CD4-positive, alpha-beta T cell (primary cell): ENCODE results near the gene GAS7. TPM values are rescaled to one million over a fixed set of nuclear protein-coding genes. Genes with fewer than 3 reads are reported as not detected.

Source experiments
- ATAC-seq: fragments of 200-7000 bp; cut with Tn5 transposase; one replicate; pipeline ENCODE4 v1.10.0; 2022; ENCODE audit warnings: mild to moderate bottlenecking; ENCODE audit not compliant: poor library complexity
- CTCF ChIA-PET: fragments of 350-600 bp; sonication (Branson Sonifier 250); formaldehyde crosslinking; loops from one replicate; lab custom pipeline; 2021; ENCODE audit warnings: antibody characterized with exemption, inconsistent platforms; lab: Charles Lee
- POLR2A ChIA-PET: fragments of 350-600 bp; sonication (Branson Sonifier 250); formaldehyde crosslinking; loops from one replicate; lab custom pipeline; 2021; ENCODE audit warnings: antibody characterized with exemption, inconsistent platforms; lab: Charles Lee
- DNase-seq, 14 experiments: peaks; one replicate each; pipeline ENCODE4 v3.0.0-alpha.2; 2013 to 2020; ENCODE audit warnings: mixed read lengths in 2 of 14
- H3K27ac ChIP-seq, 2 donors: one replicate each; pipeline versions ENCODE4 v1.5.1 to v1.7.0; 2013; ENCODE audit warnings: low read length in 2 of 2, low read depth in 1 of 2, mild to moderate bottlenecking in 1 of 2
- H3K27me3 ChIP-seq, 2 experiments: 1 replicate in 1 of 2; 2 replicates in 1 of 2; pipeline versions ENCODE4 v1.6.1 to v1.7.0; 2013; ENCODE audit warnings: low read length in 2 of 2, control low read depth in 1 of 2, mild to moderate bottlenecking in 1 of 2, moderate library complexity in 1 of 2; ENCODE audit not compliant: insufficient read depth in 2 of 2, control insufficient read depth in 1 of 2
- H3K36me3 ChIP-seq: one replicate; pipeline ENCODE4 v1.6.1; 2013; ENCODE audit warnings: low read length, control low read depth; ENCODE audit not compliant: insufficient read depth
- H3K4me1 ChIP-seq: one replicate; pipeline ENCODE4 v1.6.1; 2013; ENCODE audit warnings: low read length, control low read depth; ENCODE audit not compliant: insufficient read depth
- H3K4me3 ChIP-seq: one replicate; pipeline ENCODE4 v1.5.1; 2013; ENCODE audit warnings: mild to moderate bottlenecking, low read length, moderate library complexity
- H3K9me3 ChIP-seq, 2 experiments: 1 replicate in 1 of 2; 2 replicates in 1 of 2; pipeline versions ENCODE4 v1.6.1 to v1.7.0; 2013; ENCODE audit warnings: low read length in 2 of 2, mild to moderate bottlenecking in 2 of 2, control low read depth in 1 of 2, moderate library complexity in 1 of 2; ENCODE audit not compliant: control insufficient read depth in 1 of 2, insufficient read depth in 1 of 2
- H3K27ac Mint-ChIP-seq: one replicate; pipeline ENCODE4 v1.8.0; 2020; ENCODE audit warnings: mixed read lengths
- H3K27me3 Mint-ChIP-seq: one replicate; pipeline ENCODE4 v1.8.0; 2021; ENCODE audit warnings: mixed read lengths
- H3K36me3 Mint-ChIP-seq: one replicate; pipeline ENCODE4 v1.8.0; 2021; ENCODE audit warnings: low read depth, mixed read lengths
- H3K4me1 Mint-ChIP-seq: one replicate; pipeline ENCODE4 v1.8.0; 2021; ENCODE audit warnings: low read depth, mixed read lengths
- H3K4me3 Mint-ChIP-seq: one replicate; pipeline ENCODE4 v1.8.0; 2020; ENCODE audit warnings: mild to moderate bottlenecking, mixed read lengths
- H3K9me3 Mint-ChIP-seq: one replicate; pipeline ENCODE4 v1.8.0; 2020; ENCODE audit warnings: mixed read lengths
- CTCF ChIP-seq: fragments of 200-600 bp; IDR thresholded peaks from one replicate; pipeline ENCODE4 v1.8.0; 2022; ENCODE audit warnings: antibody characterized with exemption, mild to moderate bottlenecking
- intact Hi-C, 2 experiments: fragments of 100-400 bp; cut with DNase I in 1 of 2; cut with micrococcal nuclease in 1 of 2; formaldehyde crosslinking; loops; one replicate each; pipeline versions ENCODE4 v1.15.1 to v1.9.0; 2023 to 2025; cut with DNase I, micrococcal nuclease
- total RNA-seq, 174 experiments: library from RNA in 2 of 174; stranded (reverse) in 2 of 174; gene quantifications; one replicate each; pipeline ENCODE4 v1.2.3 and lab custom pipeline; 2021 to 2026

The GAS7 gene
- total RNA-seq, 2 experiments from 2014 or later = 1.8 to 3.4 TPM

DNA sequence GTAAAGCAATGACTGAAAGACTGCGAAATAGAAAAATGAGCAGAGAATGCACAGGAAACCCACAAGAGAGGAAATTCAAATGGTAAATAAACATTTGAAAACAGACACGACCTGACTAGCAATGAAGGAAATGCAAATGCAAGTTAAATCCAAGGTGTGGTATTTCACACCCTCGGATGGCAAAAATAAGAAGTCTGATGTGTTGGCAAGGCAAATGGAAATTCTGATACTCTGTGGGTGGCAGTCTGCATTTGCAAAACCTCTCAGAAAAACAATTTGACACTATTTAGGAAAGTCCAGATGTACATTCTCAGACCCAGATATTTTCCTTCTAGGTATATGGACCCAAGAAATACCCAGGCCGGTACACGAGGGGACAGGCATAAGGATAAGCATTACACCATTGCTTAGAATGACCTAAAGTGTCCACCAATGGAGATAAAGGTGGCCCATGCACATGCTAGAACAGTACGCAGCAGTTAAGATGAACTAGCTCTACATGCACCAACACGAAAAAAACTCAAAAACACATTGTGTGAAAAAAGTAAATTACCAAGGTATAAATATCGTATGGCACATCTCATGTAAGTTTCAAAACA is 116.7 kb downstream of the GAS7 start:
- Histone ChIP-seq H3K36me3 (no peaks in the 10 kb centered on the region), H3K4me1 (no peaks in the 10 kb centered on the region), H3K27me3 (no peaks in the 10 kb centered on the region), H3K27ac (no peak overlapping the region), H3K9me3 (peaks cover 0 to 9% of the 10 kb centered on the region in 2 experiments), H3K4me3 (no peak overlapping the region)
- peaks cover 15% of the 10 kb centered on the region for H3K9me3 Mint-ChIP-seq
- no peaks in the 10 kb centered on the region for H3K4me1 Mint-ChIP-seq
- H3K36me3 Mint-ChIP-seq = no peaks in the 10 kb centered on the region
- POLR2A ChIA-PET = no interaction called here
- H3K4me3 Mint-ChIP-seq = no peak overlapping the region
- H3K27me3 Mint-ChIP-seq = no peaks in the 10 kb centered on the region
- ATAC-seq = no peak
- no peak for TF ChIP-seq CTCF
- DNase-seq = peak in 2 of 14 experiments; percentile 20 to 60
- CTCF ChIA-PET = no interaction called here
- no peak overlapping the region for H3K27ac Mint-ChIP-seq
- intact Hi-C loops = no loop called here

- Histone ChIP-seq H3K27me3 (no peaks in the 10 kb centered on the region), H3K36me3 (no peaks in the 10 kb centered on the region), H3K9me3 (no peaks in the 10 kb centered on the region), H3K4me3 (no peak overlapping the region), H3K27ac (no peak overlapping the region), H3K4me1 (no peaks in the 10 kb centered on the region)
- Mint-ChIP-seq H3K36me3 (no peaks in the 10 kb centered on the region), H3K4me3 (no peak overlapping the region), H3K9me3 (peaks cover 15% of the 10 kb centered on the region), H3K4me1 (no peaks in the 10 kb centered on the region), H3K27me3 (no peaks in the 10 kb centered on the region), H3K27ac (no peak overlapping the region)
- ChIA-PET CTCF (no interaction called here), POLR2A (interaction anchor here (0.6 kb wide), 1 partner anchor 9 kb away, joined by 3 read pairs; no protein-coding TSS in a partner anchor)
- ATAC-seq (no peak), DNase-seq (peak in 2 of 14 experiments; percentile 7 to 17)
- no peak for TF ChIP-seq CTCF
- intact Hi-C loops = no loop called here
Observed at GRCh38 chr17:10077561-10078299, 120.7 kb downstream of the GAS7 start.

DNA sequence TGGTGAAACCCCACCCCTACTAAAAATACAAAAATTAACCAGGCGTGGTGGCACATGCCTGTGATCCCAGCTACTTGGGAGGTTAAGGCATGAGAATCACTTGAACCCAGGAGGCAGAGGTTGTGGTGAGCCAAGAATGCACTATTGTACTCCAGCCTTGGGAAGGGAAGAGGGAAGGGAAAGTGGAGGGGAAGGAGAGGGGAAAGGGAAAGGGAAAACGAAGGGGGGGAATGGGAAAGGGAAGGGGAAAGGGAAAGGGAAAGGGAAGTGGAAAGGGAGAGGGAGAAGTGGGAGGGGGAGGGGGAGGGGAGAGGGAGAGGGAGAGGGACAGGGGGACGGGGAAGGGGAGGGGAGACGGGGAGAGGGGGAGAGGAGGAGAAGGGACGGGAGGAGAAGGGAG is 122.5 kb downstream of the GAS7 start:
- H3K4me3 Mint-ChIP-seq = no peak overlapping the region
- no peak overlapping the region for H3K27ac Mint-ChIP-seq
- CTCF ChIA-PET = no interaction called here
- H3K27me3 ChIP-seq = no peaks in the 10 kb centered on the region
- H3K36me3 ChIP-seq = no peaks in the 10 kb centered on the region
- no peak overlapping the region for H3K27ac ChIP-seq
- POLR2A ChIA-PET = no interaction called here
- H3K4me1 Mint-ChIP-seq = no peaks in the 10 kb centered on the region
- H3K36me3 Mint-ChIP-seq = no peaks in the 10 kb centered on the region
- H3K9me3 Mint-ChIP-seq = peaks cover 8% of the 10 kb centered on the region
- no peak for ATAC-seq
- no peaks in the 10 kb centered on the region for H3K9me3 ChIP-seq
- no peak overlapping the region for H3K4me3 ChIP-seq
- H3K27me3 Mint-ChIP-seq = no peaks in the 10 kb centered on the region
- no peaks in the 10 kb centered on the region for H3K4me1 ChIP-seq
- no peak for DNase-seq
- TF ChIP-seq CTCF = no peak
- intact Hi-C loops = no loop called here
